Stimulated activated CD8-positive, alpha-beta memory T cell treated with anti-CD3 and anti-CD28 coated beads, Interleukin-2, amount 100 ng/mL, for 1 hour (primary cell): ENCODE data around the gene MED16.
A peak's percentile ranks its signal among the peaks of the same experiment; 100 is the strongest.

ENCODE experiments used
- DNase-seq, 2 donors: peaks; one replicate each; pipeline ENCODE4 v3.0.0-alpha.2; 2020; ENCODE audit warnings: low read depth in 2 of 2

MED16 gene

DNA sequence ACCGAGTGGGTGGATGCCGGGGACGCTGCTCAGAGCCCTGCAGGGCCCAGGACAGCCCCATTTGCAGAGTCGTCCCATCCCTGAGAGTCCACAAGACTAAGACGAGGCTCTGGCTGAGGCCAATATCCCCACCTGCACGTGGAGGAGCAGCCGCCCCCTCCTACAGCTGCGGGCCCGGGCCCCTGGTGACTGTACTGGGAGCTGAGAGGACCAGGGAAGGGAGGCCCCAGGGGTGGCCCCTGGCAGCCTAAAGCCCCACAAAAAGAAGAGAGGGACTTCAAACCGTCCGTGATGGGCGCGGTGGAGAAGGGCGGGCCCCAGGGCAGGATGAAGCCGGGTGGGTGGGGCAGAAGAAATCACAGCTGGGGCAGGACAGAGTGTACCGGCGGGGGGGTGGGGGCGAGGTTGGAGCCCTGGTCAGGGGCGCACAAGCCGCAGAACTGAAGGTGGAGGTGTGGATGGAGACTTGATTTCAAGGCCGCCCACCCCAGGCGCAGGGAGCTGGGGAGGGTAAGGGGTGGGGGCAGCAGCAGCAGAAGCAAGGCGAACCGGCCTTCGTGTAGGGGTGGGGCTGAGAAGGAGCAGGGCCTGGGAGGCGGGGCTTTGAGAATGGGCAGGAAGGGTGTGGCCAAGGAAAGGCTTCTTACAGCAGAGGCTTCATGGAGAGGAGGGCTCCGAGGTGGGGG lies 20.6 kb downstream of the MED16 start:
- peak in 1 of 2 donors; percentile 72 for DNase-seq

- DNase-seq = no peak
Observed at GRCh38 chr19:871446-872265, 21.3 kb downstream of the MED16 start.

- DNase-seq = no peak
Observed at GRCh38 chr19:870963-871401, 22.0 kb downstream of the MED16 start.

- no peak for DNase-seq
Observed at GRCh38 chr19:870314-870713, 22.7 kb downstream of the MED16 start.

DNA sequence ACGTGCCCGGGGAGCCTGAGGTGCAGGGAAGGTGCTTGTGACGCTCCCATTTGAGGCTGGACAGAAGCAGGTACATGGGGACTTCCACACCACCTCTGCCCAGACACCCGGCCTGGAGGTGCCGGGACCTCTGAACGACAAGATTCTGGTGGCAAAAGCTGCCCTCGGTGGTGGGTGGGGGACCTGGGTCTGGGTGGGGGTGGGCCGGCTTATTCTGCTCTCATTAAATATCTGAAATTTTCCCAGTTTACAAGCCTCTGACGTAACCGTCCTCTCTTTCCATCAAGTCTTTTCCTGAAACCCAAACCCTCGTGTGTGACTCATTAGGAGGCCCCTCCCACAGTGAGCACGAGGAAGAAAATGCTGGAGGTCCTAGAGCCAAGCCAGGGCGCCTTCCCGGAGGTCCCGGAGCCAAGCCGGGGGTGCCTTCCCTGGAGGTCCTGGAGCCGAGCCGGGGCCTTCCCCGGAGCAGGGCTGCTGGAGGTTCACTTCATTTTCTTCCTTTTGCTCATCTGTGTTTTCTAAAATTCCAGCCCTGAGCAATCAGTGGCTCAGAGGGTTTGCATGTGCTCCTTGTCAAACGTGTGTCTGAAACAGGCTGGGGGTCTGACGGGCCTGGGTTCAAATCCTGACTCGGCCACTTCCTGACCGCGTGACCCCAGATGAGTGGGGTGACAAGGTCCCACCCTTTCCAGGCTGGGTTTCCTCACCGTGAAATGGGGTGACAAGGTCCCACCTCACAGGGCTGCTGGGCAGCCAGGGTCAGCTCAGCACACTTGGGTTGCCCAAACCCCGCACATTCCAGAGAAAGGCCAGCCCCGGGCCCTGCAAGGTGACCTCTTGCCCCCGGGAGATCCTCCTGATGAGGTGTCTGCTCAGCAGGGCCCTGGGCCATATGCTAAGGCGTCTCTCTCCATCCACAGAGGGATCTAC lies 23.5 kb downstream of the MED16 start:
- no peak for DNase-seq

DNA sequence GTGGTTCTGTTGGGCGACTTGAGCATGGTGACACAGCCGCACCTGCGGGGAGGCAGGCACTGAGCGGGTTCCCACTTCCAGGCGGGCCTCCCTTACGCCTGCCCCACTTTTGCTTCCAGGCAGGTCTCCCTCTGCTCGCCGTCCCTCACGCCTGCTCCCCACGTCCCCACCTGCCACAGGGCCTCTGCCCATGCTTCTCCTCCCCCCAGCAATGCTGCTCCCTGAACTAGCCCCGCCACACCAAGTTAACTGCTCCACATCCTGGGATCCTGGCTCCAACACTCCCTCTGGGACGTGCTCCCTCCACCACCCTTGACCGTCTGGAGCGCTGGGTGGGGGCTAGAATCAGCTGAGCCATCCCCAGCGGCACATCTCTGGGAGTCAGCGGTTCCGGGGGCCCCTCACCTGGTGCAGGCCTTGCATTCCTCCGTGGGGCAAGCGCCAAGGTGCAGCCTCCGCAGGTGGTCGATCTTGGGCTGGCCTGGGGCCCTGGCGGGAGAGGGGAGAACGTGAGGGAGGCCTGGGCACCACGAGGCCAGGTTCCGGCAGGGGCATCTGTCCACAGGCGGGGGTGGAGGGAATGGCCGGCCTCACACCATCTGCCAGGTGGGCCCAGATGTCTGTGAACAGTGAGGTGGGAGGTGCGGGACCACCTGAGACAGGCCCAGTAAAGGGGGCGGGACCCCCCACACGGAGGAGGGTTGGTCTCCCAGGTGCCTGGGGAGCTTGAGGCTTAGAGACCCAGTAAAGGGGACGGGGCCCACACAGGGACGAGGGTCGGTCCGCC lies 24.3 kb downstream of the MED16 start:
- DNase-seq = no peak

GRCh38 chr19:867855-868457 lies 25.0 kb downstream of the MED16 start:
- DNase-seq = no peak

GRCh38 chr19:867301-867793 lies 25.6 kb downstream of the MED16 start:
- DNase-seq = no peak

DNA sequence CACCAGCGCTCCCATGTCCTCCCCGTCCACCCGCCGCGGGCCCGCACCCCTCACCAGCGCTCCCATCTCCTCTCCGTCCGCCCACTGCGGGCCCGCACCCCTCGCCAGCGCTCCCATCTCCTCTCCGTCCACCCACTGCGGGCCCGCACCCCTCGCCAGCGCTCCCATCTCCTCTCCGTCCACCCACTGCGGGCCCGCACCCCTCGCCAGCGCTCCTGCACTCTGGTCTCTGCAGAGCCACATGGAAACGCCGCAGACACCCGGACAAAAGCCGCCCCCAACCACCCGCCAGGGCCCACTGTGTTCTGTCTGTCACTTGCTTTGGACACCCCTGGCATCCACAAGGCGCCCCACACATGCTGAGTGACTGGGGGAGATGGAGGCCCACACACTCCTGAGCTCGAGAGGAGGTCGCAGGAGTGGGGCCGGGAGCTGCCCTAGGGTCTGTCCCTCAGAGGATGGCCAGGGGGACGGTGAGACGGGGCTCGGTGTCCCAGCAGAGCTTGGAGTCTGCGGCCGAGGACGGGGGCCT lies 26.2 kb downstream of the MED16 start:
- DNase-seq = no peak

- DNase-seq = no peak
Observed at GRCh38 chr19:863315-863620, 29.7 kb downstream of the MED16 start.

GRCh38 chr19:862581-863314 lies 30.2 kb downstream of the MED16 start:
- DNase-seq = peak; percentile 56 to 69

DNA sequence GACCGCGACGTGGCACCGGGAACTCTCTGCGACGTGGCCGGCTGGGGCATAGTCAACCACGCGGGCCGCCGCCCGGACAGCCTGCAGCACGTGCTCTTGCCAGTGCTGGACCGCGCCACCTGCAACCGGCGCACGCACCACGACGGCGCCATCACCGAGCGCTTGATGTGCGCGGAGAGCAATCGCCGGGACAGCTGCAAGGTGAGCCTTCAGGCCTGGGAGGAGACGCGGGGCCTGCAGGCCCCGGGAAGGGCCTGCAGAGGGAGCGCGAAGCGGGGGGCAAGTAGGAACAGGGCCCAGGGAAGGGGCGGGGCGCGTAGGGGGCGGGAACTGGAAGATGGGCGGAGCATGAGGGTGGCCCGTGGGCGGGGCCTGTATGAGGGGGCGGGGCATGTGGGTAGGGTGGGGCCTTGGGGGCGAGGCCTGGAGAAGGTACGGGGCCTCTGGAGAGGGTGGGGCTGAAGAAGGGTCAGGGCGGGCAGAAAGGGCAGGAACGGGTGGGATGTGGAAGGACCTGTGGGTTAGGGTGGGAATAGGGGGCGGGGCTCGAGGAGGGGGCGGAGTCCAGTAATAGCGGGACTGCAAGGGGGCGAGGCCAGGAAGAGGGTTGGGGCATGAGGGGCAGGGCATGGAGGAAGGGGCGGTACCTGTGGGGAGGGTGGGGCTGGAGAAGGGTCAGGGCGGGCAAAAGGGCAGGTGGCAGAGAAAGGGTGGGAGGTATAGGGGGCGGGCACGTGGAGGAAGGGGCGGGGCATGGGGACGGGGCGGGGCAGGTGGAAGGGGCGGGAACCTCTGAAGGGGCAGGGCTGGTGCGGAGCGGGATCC lies 31.0 kb downstream of the MED16 start:
- peak; percentile 33 to 51 for DNase-seq

DNA sequence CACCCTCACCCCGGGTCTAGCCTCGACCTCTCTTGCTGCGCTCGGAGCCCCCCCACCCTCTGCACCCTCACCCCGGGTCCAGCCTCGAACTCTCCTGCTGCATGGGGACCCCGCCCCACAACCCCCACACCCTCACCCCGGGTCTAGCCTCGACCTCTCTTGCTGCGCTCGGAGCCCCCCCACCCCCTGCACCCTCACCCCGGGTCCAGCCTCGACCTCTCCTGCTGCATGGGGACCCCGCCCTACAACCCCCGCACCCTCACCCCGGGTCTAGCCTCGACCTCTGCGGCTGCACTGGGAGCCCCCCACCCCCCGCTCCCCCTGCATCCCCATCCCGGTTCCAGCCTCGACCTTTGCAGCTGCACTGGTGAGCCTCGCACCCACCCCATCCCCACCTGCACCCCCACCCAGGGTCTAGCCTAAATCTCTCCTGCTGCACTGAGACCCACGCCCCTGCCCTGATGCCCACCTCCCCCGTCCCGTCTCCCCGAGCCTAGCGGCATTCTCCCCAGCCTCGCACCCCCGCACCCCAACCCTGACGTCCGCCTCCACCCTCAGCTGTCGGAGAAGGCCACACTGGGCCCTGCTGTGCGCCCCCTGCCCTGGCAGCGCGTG lies 31.7 kb downstream of the MED16 start:
- DNase-seq = no peak

DNA sequence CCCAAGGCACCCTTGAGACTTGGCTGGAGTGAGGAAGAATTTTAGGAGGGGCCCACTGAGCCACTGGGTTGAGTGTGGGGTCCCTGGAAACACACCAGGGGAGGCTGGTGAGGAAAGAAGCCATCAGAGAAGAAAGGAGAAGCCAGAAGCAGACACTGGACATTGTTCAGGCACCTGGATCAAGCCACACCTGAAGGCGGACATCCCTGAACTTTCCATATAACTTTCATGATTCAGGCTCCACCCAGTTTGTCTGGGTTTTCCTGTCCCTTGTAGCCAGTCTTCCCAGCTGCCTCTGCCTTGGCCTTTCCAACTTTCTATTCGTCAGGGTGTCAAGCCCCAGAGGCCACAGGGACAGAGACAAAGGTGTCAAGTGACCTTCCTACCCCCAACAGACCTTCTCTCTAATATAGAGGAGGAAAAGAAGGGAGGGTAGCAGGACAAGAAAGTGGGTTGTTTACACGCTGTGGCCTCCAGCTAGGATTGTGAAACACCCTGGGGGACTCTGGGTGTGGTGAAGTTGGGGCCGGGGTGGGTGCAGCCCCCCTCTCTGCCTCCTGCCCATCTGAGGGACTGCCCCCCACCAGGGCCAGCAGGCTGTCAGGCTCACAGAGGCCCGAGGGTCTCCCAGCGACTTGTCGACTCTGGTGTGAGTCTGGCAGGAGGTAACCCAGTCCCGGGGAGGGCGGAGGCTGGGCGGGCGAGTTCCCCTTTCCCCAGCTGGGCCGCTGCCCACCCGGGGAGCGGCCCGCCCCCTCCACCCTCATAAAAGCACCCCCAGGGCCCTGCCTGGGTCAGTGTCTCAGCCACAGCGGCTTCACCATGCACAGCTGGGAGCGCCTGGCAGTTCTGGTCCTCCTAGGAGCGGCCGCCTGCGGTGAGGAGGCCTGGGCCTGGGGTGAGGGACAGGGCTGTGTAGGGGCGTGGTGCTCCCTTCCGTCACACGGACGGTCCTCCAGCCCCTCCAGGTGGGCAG lies 33.8 kb downstream of the MED16 start, which contains the start of gene CFD:
Gene CFD (plus strand): TSS at position 797 of the 976 bp plus-strand sequence. CDS start 26 bp downstream, at position 823.
- no peak for DNase-seq

GRCh38 chr19:858284-858683 lies 34.7 kb downstream of the MED16 start:
- DNase-seq = no peak

DNA sequence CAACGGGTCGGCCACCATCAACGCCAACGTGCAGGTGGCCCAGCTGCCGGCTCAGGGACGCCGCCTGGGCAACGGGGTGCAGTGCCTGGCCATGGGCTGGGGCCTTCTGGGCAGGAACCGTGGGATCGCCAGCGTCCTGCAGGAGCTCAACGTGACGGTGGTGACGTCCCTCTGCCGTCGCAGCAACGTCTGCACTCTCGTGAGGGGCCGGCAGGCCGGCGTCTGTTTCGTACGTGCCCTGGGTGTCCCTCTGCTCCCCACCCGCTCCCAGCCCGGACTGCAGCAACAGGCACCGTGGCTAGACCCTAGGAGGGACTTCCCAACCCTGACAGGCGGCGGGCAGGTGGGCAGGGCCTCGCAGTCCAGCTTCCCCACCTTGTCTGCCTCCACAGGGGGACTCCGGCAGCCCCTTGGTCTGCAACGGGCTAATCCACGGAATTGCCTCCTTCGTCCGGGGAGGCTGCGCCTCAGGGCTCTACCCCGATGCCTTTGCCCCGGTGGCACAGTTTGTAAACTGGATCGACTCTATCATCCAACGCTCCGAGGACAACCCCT lies 37.3 kb downstream of the MED16 start:
- no peak for DNase-seq

DNA sequence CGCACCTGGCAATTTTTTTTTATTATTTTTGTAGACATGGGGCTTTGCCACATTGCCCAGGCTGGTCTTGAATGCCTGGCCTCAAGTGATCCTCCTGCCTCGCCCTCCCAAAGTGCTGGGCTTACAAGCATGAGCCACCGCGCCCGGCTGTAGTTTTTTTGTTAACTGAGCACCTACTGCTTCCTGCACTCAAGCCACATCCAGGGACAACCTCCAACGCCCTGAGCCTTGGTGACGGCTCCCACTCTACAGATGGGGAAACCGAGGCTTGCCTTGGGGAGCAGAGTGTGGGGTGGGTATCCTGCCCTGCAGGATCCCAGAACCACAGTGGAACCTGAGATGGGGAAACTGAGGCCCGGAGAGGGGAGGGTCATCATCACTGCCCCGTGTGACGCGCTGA lies 37.8 kb downstream of the MED16 start:
- DNase-seq = no peak
